WERI-Rb-1 (cell line): ENCODE data around the gene RIN1.
"Not testable (repeated sequence)": the region's sequence is repeated elsewhere in the genome, so short reads cannot be mapped to it uniquely, and the experiment has no call there.

ENCODE experiments used
- DNase-seq: peaks from one replicate; pipeline ENCODE4 v3.0.0-alpha.2; 2020
- H3K27ac ChIP-seq: fragments of 250-450 bp; sonication (Bioruptor Pico); 2 replicates; pipeline ENCODE4 v1.5.1; 2020; ENCODE audit warnings: mild to moderate bottlenecking, moderate library complexity
- H3K27me3 ChIP-seq: fragments of 250-450 bp; sonication (Bioruptor Pico); 2 replicates; pipeline ENCODE4 v1.5.1; 2021; ENCODE audit warnings: mild to moderate bottlenecking, low read depth, moderate library complexity; ENCODE audit not compliant: insufficient read depth, severe bottlenecking
- H3K36me3 ChIP-seq: fragments of 250-450 bp; sonication (Bioruptor Pico); 2 replicates; pipeline ENCODE4 v1.5.1; 2020; ENCODE audit warnings: mild to moderate bottlenecking, moderate library complexity
- H3K4me3 ChIP-seq: 2 replicates; pipeline ENCODE4 v1.5.1; 2011; ENCODE audit warnings: low read depth, mild to moderate bottlenecking, control low read depth, low read length
- H3K9me3 ChIP-seq: fragments of 250-450 bp; sonication (Bioruptor Pico); 2 replicates; pipeline ENCODE4 v1.5.1; 2021; ENCODE audit warnings: mild to moderate bottlenecking, moderate library complexity; ENCODE audit not compliant: severe bottlenecking
- CTCF ChIP-seq: IDR thresholded peaks from 2 replicates; pipeline ENCODE4 v1.5.1; 2011; ENCODE audit warnings: low read depth, mild to moderate bottlenecking, control low read depth, inconsistent platforms, low read length

RIN1 gene

GRCh38 chr11:66360406-66361073 lies 24.3 kb upstream of the RIN1 start:
- H3K27me3 ChIP-seq = no peaks in the 10 kb centered on the region
- no peak for DNase-seq
- TF ChIP-seq CTCF = no peak
- peaks cover 52% of the 10 kb centered on the region for H3K36me3 ChIP-seq
- H3K4me3 ChIP-seq = no peak overlapping the region
- H3K9me3 ChIP-seq = no peaks in the 10 kb centered on the region
- H3K27ac ChIP-seq = no peak overlapping the region

- TF ChIP-seq CTCF = no peak
- no peak overlapping the region for H3K27ac ChIP-seq
- peaks cover 54% of the 10 kb centered on the region for H3K36me3 ChIP-seq
- no peaks in the 10 kb centered on the region for H3K9me3 ChIP-seq
- H3K27me3 ChIP-seq = no peaks in the 10 kb centered on the region
- no peak for DNase-seq
- no peak overlapping the region for H3K4me3 ChIP-seq
These were observed 23.4 kb upstream of the RIN1 start for GRCh38 chr11:66359662-66360087.

GRCh38 chr11:66350560-66351235 lies 14.5 kb upstream of the RIN1 start:
- not testable (repeated sequence) for DNase-seq, H3K27me3 ChIP-seq, H3K9me3 ChIP-seq, H3K27ac ChIP-seq, H3K4me3 ChIP-seq
- peaks cover 36% of the 10 kb centered on the region for H3K36me3 ChIP-seq

DNA sequence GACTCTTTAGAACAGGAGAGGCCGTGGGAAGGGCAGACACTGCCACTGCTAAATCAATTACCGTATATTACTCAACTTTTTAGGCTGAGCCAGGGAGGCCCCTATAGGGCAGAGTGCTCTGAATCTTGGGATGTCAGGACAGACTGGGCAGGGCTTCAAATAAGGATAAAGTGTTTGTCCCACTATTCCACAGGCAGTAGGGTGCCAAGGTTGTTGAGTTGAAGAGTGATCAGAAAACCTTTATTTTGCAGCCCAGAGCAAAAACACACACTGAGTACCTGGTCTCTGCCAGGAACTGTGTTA lies 12.8 kb upstream of the RIN1 start:
- no peak for TF ChIP-seq CTCF
- H3K36me3 ChIP-seq = peaks cover 22% of the 10 kb centered on the region
- no peak overlapping the region for H3K27ac ChIP-seq
- DNase-seq = no peak
- H3K4me3 ChIP-seq = no peak overlapping the region
- no peaks in the 10 kb centered on the region for H3K27me3 ChIP-seq
- no peaks in the 10 kb centered on the region for H3K9me3 ChIP-seq

- Histone ChIP-seq H3K9me3 (no peaks in the 10 kb centered on the region), H3K4me3 (peak within 1 kb of the TSS; percentile 89), H3K27ac (peak within 1 kb of the TSS; percentile 96), H3K36me3 (peaks cover 17% of the 10 kb centered on the region), H3K27me3 (no peaks in the 10 kb centered on the region)
- TF ChIP-seq CTCF = no peak
- DNase-seq = peak; percentile 83
These were observed 11.4 kb upstream of the RIN1 start, which contains the start of gene B4GAT1 for GRCh38 chr11:66347425-66348276. Gene B4GAT1, minus strand, starts transcription at chr11:66347629. Its CDS starts 84 bp downstream, at chr11:66347545.
